Measurements from ENCODE around the gene RYR2.

Gene RYR2

GRCh38 chr1:237405912-237406311, 363.9 kb downstream of the RYR2 start:
- in situ Hi-C loops (cut with MboI; ENCODE audit: low sequenced_read_pairs): no loop called here

DNA sequence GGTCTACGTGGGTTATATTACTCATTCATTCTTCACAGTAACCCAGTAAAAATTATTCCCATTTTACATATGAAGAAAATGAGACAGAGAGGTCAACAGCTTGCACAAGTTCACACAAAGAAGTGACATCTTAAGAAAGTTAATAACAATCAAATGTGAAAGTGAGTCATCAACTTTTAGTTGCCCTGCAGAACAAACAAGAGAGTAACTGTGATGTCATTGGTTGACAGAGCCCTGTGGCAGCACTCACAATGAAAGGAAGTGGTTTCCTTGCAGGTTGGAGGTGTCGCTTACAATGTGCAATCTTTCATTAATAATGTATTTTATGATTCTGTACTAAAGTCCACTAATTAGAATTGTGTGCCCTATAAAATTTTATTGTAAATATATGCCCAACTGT, 369.6 kb downstream of the RYR2 start:
- in situ Hi-C loops (cut with MboI; ENCODE audit: low sequenced_read_pairs): no loop called here

- in situ Hi-C loops (cut with MboI; ENCODE audit: low sequenced_read_pairs): no loop called here
Observed at GRCh38 chr1:237416924-237417655, 375.1 kb downstream of the RYR2 start.

DNA sequence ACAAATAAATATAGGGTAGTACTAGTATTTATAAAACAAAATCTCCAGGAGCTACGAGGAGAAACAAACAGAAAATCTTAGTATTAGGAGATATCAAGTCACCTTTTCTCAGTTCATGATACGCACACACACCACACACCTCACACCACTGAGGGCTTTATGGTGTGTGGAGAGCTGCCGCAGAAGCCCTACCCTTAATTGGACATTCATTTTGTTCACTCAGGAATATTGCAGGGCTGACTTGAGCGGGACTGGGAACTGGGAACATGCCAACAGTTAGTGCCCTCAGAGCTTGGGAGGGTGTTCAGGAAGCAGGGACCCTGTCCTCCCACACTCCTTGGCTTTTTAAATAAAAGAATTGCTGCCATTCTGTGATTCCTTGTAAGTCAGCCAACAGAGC, 386.8 kb downstream of the RYR2 start:
- in situ Hi-C loops (cut with MboI; ENCODE audit: low sequenced_read_pairs): no loop called here

GRCh38 chr1:237429252-237429651, 387.3 kb downstream of the RYR2 start:
- in situ Hi-C loops (cut with MboI; ENCODE audit: low sequenced_read_pairs): no loop called here

DNA sequence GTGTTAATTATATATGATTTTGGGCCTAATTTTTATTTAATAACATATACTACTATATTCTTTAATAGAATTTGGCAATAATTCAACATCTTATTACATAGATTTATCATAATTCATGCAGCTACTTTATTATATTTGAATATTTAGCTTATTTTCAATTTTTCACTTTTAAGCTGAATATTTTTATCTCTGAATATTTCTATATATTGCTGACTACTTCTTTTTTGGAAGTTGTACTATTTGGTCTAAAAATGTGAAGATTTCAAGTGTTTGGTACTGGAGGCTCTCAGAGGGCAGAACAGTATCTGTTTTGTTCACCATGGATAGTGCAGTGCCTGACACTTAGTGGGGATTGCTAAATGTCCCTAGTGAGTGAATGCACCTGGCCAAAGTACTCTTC, 389.5 kb downstream of the RYR2 start:
- in situ Hi-C loops (cut with MboI; ENCODE audit: low sequenced_read_pairs): no loop called here

- in situ Hi-C loops (cut with MboI; ENCODE audit: low sequenced_read_pairs): no loop called here
Observed at GRCh38 chr1:237440346-237440745, 398.4 kb downstream of the RYR2 start.

GRCh38 chr1:237444120-237444790, 402.3 kb downstream of the RYR2 start:
- in situ Hi-C loops (cut with MboI; ENCODE audit: low sequenced_read_pairs): no loop called here

GRCh38 chr1:237448042-237448441, 406.1 kb downstream of the RYR2 start:
- in situ Hi-C loops (cut with MboI; ENCODE audit: low sequenced_read_pairs): no loop called here

DNA sequence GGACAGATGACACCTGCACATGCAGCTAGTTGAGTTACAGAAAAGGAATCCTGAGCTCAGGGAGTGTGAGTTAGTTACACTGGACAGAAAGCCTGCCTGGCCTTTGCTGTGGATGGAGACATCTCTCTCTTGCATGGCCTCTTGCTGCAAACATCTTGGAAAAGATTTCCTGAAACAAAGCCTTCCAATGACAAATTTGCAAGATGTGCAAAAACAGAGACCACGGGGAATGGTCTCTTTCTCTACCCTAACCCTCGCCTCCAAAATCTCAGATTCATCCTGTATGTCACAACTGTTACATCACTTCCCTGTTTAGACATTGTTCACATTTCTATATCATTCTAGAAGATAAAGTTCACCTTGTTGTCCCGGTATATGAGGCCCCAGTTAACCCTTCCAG, 415.6 kb downstream of the RYR2 start:
- in situ Hi-C loops (cut with MboI; ENCODE audit: low sequenced_read_pairs): no loop called here

GRCh38 chr1:237467320-237467719, 425.3 kb downstream of the RYR2 start:
- in situ Hi-C loops (cut with MboI; ENCODE audit: low sequenced_read_pairs): no loop called here

DNA sequence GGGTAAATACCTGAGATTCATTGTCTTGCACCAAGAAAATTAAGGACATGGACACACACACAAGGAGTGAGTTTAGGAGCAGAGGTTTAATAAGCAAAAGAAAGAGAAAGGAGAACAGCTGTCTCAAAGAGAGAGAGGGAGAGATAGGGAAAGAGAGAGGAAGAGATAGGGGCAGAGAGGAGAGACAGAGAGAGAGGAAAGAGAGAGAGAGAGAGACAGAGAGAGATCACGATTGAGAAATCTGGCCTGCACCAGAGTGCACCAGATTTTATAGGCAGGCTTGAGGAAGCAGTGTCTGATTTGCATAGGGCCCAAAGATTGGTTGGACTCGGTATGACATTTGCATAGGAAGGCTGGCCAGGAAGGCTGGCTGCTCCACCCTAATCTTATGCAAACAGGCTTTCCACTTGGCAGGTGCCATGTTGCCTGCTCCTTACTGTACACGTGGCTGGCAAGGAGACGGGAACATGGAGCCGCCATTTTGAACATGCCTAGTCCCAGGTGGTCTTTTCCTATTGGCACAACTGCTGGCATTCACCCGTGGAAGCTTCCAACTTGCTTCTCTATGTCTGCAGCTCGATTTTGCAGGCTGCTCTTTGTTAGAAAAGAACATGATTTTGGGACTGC, 428.8 kb downstream of the RYR2 start:
- in situ Hi-C loops (cut with MboI; ENCODE audit: low sequenced_read_pairs): no loop called here

GRCh38 chr1:237471377-237471776, 429.4 kb downstream of the RYR2 start:
- in situ Hi-C loops (cut with MboI; ENCODE audit: low sequenced_read_pairs): no loop called here

DNA sequence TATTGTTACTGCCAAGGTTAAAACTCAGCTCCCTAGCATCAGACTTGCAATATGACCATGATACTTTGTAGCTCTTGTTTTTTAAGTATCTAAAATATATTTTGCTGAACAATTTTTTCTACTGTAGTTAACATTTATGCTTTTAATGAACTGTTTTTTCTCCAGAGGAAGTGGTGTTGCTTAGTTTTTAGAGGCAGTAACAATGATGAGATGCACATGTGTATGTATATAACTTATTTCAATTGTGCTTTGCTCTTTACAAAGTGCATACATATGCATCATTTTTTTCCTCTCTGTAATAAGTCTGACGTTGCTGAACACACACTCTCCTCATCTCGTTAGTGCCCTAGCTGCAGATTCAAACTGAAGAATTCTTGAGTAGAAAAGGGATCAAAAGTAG, 430.0 kb downstream of the RYR2 start:
- in situ Hi-C loops (cut with MboI; ENCODE audit: low sequenced_read_pairs): no loop called here

DNA sequence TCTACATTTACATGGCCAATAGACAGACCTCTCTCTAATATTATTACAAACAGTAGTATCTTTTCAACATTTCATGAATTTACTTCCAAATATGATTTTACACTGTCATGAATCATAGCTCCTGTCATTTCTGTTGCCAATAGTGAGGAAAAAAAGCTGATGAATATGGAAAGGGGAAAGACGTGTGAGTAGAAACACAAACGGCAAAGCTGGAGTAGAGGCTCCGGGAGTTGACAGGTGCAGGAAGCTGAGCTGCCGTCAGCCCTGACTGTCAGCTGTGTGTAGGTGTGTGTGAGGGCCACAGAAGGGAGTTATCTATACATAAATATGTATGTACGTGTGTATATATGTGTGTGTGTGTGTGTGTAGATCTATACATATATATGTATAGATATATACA, 431.9 kb downstream of the RYR2 start:
- in situ Hi-C loops (cut with MboI; ENCODE audit: low sequenced_read_pairs): no loop called here

DNA sequence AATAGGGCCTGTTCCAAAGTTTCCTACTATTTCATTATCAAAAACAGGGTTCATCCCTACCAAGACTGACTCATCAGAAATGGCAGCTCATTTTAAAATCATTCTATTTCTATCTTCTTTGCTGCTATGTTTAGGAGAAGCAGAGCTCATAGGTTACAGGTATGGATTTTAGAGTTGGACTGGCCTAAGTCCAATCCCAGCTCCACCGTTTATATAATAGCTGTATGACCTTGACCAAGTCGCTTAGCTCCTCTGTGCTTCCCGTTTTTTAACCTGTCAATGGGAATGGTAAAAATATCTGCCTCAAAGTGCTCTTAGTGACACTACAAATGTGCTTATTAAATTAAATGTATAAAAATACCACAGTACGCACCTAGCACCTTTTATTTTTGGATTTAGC, 436.1 kb downstream of the RYR2 start:
- in situ Hi-C loops (cut with MboI; ENCODE audit: low sequenced_read_pairs): no loop called here

- in situ Hi-C loops (cut with MboI; ENCODE audit: low sequenced_read_pairs): no loop called here
Observed at GRCh38 chr1:237478842-237479241, 436.9 kb downstream of the RYR2 start.

GRCh38 chr1:237482777-237483176, 440.8 kb downstream of the RYR2 start:
- in situ Hi-C loops (cut with MboI; ENCODE audit: low sequenced_read_pairs): no loop called here

GRCh38 chr1:237492359-237492758, 450.4 kb downstream of the RYR2 start:
- in situ Hi-C loops (cut with MboI; ENCODE audit: low sequenced_read_pairs): no loop called here

GRCh38 chr1:237500566-237500965, 458.6 kb downstream of the RYR2 start:
- in situ Hi-C loops (cut with MboI; ENCODE audit: low sequenced_read_pairs): no loop called here

DNA sequence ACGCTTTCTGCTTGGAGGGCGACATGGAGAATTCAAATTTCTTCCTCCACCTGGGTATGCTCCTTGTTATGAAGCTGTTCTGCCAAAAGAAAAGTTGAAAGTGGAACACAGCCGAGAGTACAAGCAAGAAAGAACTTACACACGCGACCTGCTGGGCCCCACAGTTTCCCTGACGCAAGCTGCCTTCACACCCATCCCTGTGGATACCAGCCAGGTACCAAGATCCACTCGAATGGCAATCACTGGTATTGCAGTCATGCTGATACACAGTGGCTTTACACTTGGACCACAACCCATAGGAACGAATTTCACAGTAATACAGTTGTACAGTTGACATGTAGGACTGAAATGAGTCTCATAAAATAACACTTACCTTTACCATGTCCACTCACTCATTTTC, 461.3 kb downstream of the RYR2 start:
- in situ Hi-C loops (cut with MboI; ENCODE audit: low sequenced_read_pairs): no loop called here

DNA sequence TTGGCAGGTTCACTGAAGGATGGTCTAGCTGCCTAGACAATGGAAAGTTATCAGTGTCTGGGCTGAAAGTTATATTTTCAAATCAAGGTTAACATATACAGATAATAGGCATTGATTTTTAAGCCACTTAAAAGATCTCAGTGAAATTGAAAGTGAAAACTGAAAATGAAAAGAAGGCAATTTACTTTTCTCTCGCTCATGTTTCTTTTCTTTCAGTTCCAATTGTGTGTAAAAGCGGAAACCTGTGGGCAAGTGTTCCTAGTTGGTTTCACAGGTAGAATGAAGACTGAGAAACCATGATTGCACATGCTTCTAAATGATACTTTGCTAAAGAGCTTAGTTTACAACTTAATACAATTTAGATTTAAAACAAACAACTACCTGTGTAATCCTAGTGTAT, 465.0 kb downstream of the RYR2 start:
- in situ Hi-C loops (cut with MboI; ENCODE audit: low sequenced_read_pairs): no loop called here

Data from hTERT RPE-1 (cell line).